Peyer's patch (tissue), 4 donors: ENCODE results near the gene MRPL1.

Source experiments
- CTCF ChIP-seq, 6 experiments: fragments of 450-650 bp in 4 of 6; fragments of 200-600 bp in 2 of 6; sonication (generic) in 1 of 6; IDR thresholded peaks; one replicate each; pipeline ENCODE4 v1.5.1; 2017 to 2019; ENCODE audit warnings: antibody characterized with exemption in 6 of 6, mild to moderate bottlenecking in 3 of 6, moderate library complexity in 1 of 6
- POLR2A ChIP-seq, 2 donors: fragments of 450-650 bp; IDR thresholded peaks; one replicate each; pipeline ENCODE4 v1.5.1; 2017; ENCODE audit warnings: antibody characterized with exemption in 2 of 2, mild to moderate bottlenecking in 2 of 2, moderate library complexity in 2 of 2

GRCh38 chr4:77911091-77911490 lies 48.5 kb downstream of the MRPL1 start:
- TF ChIP-seq CTCF (IDR thresholded peaks at IDR 0.05) (no peak), POLR2A (IDR thresholded peaks at IDR 0.05) (no peak)
